ENCODE results near the gene UNC13C.

UNC13C gene

GRCh38 chr15:54575586-54575985, 597.3 kb downstream of the UNC13C start:
- H3K27ac ChIP-seq (ENCODE audit: low read length): no peak overlapping the region
- H3K9me3 ChIP-seq (ENCODE audit: control insufficient read depth, insufficient read depth, low read length): no peaks in the 10 kb centered on the region
- H3K4me1 ChIP-seq (ENCODE audit: control insufficient read depth, insufficient read depth, low read length): no peaks in the 10 kb centered on the region
- H3K36me3 ChIP-seq (ENCODE audit: control insufficient read depth, insufficient read depth, low read length): no peaks in the 10 kb centered on the region
- no peak for DNase-seq (ENCODE audit: low read depth, low spot score)
- WGBS (ENCODE audit: insufficient coverage, insufficient read length): no CpG with 5 or more reads among the region's 1 CpG
- no peaks in the 10 kb centered on the region for H3K27me3 ChIP-seq (ENCODE audit: control insufficient read depth, insufficient read depth, low read length)
- no peak overlapping the region for H3K4me3 ChIP-seq (ENCODE audit: low read length)

- H3K4me1 ChIP-seq (ENCODE audit: control insufficient read depth, insufficient read depth, low read length): no peaks in the 10 kb centered on the region
- H3K36me3 ChIP-seq (ENCODE audit: control insufficient read depth, insufficient read depth, low read length): no peaks in the 10 kb centered on the region
- no peaks in the 10 kb centered on the region for H3K9me3 ChIP-seq (ENCODE audit: control insufficient read depth, insufficient read depth, low read length)
- no peak for DNase-seq (ENCODE audit: low read depth, low spot score)
- WGBS (ENCODE audit: insufficient coverage, insufficient read length): no CpG with 5 or more reads among the region's 4 CpGs
- H3K27ac ChIP-seq (ENCODE audit: low read length): no peak overlapping the region
- no peak overlapping the region for H3K4me3 ChIP-seq (ENCODE audit: low read length)
- no peaks in the 10 kb centered on the region for H3K27me3 ChIP-seq (ENCODE audit: control insufficient read depth, insufficient read depth, low read length)
These were observed 598.2 kb downstream of the UNC13C start for GRCh38 chr15:54576298-54576935.

- H3K9me3 ChIP-seq (ENCODE audit: control insufficient read depth, insufficient read depth, low read length): no peaks in the 10 kb centered on the region
- WGBS (ENCODE audit: insufficient coverage, insufficient read length): no CpG with 5 or more reads among the region's 4 CpGs
- DNase-seq (ENCODE audit: low read depth, low spot score): no peak
These were observed 599.4 kb downstream of the UNC13C start for GRCh38 chr15:54577476-54578250.

GRCh38 chr15:54579855-54580254, 601.6 kb downstream of the UNC13C start:
- Histone ChIP-seq H3K9me3 (ENCODE audit: control insufficient read depth, insufficient read depth, low read length) (no peaks in the 10 kb centered on the region), H3K27ac (ENCODE audit: low read length) (no peak overlapping the region), H3K27me3 (ENCODE audit: control insufficient read depth, insufficient read depth, low read length) (no peaks in the 10 kb centered on the region), H3K36me3 (ENCODE audit: control insufficient read depth, insufficient read depth, low read length) (no peaks in the 10 kb centered on the region), H3K4me3 (ENCODE audit: low read length) (no peak overlapping the region), H3K4me1 (ENCODE audit: control insufficient read depth, insufficient read depth, low read length) (no peaks in the 10 kb centered on the region)
- no peak for DNase-seq (ENCODE audit: low read depth, low spot score)
- WGBS (ENCODE audit: insufficient coverage, insufficient read length): no CpG with 5 or more reads among the region's 6 CpGs

More at GRCh38 chr15:54577476-54578250, 599.4 kb downstream of the UNC13C start:
- Histone ChIP-seq H3K27ac (ENCODE audit: low read length) (no peak overlapping the region), H3K27me3 (ENCODE audit: control insufficient read depth, insufficient read depth, low read length) (no peaks in the 10 kb centered on the region), H3K36me3 (ENCODE audit: control insufficient read depth, insufficient read depth, low read length) (no peaks in the 10 kb centered on the region), H3K4me3 (ENCODE audit: low read length) (no peak overlapping the region), H3K4me1 (ENCODE audit: control insufficient read depth, insufficient read depth, low read length) (no peaks in the 10 kb centered on the region)

GRCh38 chr15:54580643-54581042, 602.4 kb downstream of the UNC13C start:
- DNase-seq (ENCODE audit: low read depth, low spot score): no peak
- no CpG with 5 or more reads among the region's 2 CpGs for WGBS (ENCODE audit: insufficient coverage, insufficient read length)
- no peaks in the 10 kb centered on the region for H3K9me3 ChIP-seq (ENCODE audit: control insufficient read depth, insufficient read depth, low read length)

GRCh38 chr15:54582863-54583643, 604.8 kb downstream of the UNC13C start:
- Histone ChIP-seq H3K9me3 (ENCODE audit: control insufficient read depth, insufficient read depth, low read length) (no peaks in the 10 kb centered on the region), H3K27me3 (ENCODE audit: control insufficient read depth, insufficient read depth, low read length) (no peaks in the 10 kb centered on the region), H3K36me3 (ENCODE audit: control insufficient read depth, insufficient read depth, low read length) (no peaks in the 10 kb centered on the region), H3K4me3 (ENCODE audit: low read length) (no peak overlapping the region), H3K27ac (ENCODE audit: low read length) (no peak overlapping the region), H3K4me1 (ENCODE audit: control insufficient read depth, insufficient read depth, low read length) (no peaks in the 10 kb centered on the region)
- no CpG with 5 or more reads among the region's 7 CpGs for WGBS (ENCODE audit: insufficient coverage, insufficient read length)
- no peak for DNase-seq (ENCODE audit: low read depth, low spot score)

More at GRCh38 chr15:54580643-54581042, 602.4 kb downstream of the UNC13C start:
- Histone ChIP-seq H3K36me3 (ENCODE audit: control insufficient read depth, insufficient read depth, low read length) (no peaks in the 10 kb centered on the region), H3K4me3 (ENCODE audit: low read length) (no peak overlapping the region), H3K27me3 (ENCODE audit: control insufficient read depth, insufficient read depth, low read length) (no peaks in the 10 kb centered on the region), H3K4me1 (ENCODE audit: control insufficient read depth, insufficient read depth, low read length) (no peaks in the 10 kb centered on the region), H3K27ac (ENCODE audit: low read length) (no peak overlapping the region)

GRCh38 chr15:54585063-54585462, 606.8 kb downstream of the UNC13C start:
- no peaks in the 10 kb centered on the region for H3K4me1 ChIP-seq (ENCODE audit: control insufficient read depth, insufficient read depth, low read length)
- H3K27me3 ChIP-seq (ENCODE audit: control insufficient read depth, insufficient read depth, low read length): no peaks in the 10 kb centered on the region
- DNase-seq (ENCODE audit: low read depth, low spot score): no peak
- no peaks in the 10 kb centered on the region for H3K36me3 ChIP-seq (ENCODE audit: control insufficient read depth, insufficient read depth, low read length)
- no peak overlapping the region for H3K27ac ChIP-seq (ENCODE audit: low read length)
- no peak overlapping the region for H3K4me3 ChIP-seq (ENCODE audit: low read length)
- no peaks in the 10 kb centered on the region for H3K9me3 ChIP-seq (ENCODE audit: control insufficient read depth, insufficient read depth, low read length)
- WGBS (ENCODE audit: insufficient coverage, insufficient read length): no CpG with 5 or more reads among the region's 3 CpGs

GRCh38 chr15:54594115-54594514, 615.9 kb downstream of the UNC13C start:
- Histone ChIP-seq H3K27ac (ENCODE audit: low read length) (no peak overlapping the region), H3K4me3 (ENCODE audit: low read length) (no peak overlapping the region), H3K36me3 (ENCODE audit: control insufficient read depth, insufficient read depth, low read length) (no peaks in the 10 kb centered on the region), H3K4me1 (ENCODE audit: control insufficient read depth, insufficient read depth, low read length) (no peaks in the 10 kb centered on the region), H3K27me3 (ENCODE audit: control insufficient read depth, insufficient read depth, low read length) (no peaks in the 10 kb centered on the region), H3K9me3 (ENCODE audit: control insufficient read depth, insufficient read depth, low read length) (no peaks in the 10 kb centered on the region)
- no peak for DNase-seq (ENCODE audit: low read depth, low spot score)
- whole genome bisulfite sequencing (ENCODE audit: insufficient coverage, insufficient read length): no CpG with 5 or more reads among the region's 4 CpGs

- WGBS (ENCODE audit: insufficient coverage, insufficient read length): no CpG with 5 or more reads among the region's 3 CpGs
- H3K4me3 ChIP-seq (ENCODE audit: low read length): no peak overlapping the region
- H3K9me3 ChIP-seq (ENCODE audit: control insufficient read depth, insufficient read depth, low read length): no peaks in the 10 kb centered on the region
- no peak overlapping the region for H3K27ac ChIP-seq (ENCODE audit: low read length)
- no peaks in the 10 kb centered on the region for H3K36me3 ChIP-seq (ENCODE audit: control insufficient read depth, insufficient read depth, low read length)
- no peak for DNase-seq (ENCODE audit: low read depth, low spot score)
- no peaks in the 10 kb centered on the region for H3K4me1 ChIP-seq (ENCODE audit: control insufficient read depth, insufficient read depth, low read length)
- no peaks in the 10 kb centered on the region for H3K27me3 ChIP-seq (ENCODE audit: control insufficient read depth, insufficient read depth, low read length)
These were observed 621.1 kb downstream of the UNC13C start for GRCh38 chr15:54599386-54599785.

- DNase-seq (ENCODE audit: low read depth, low spot score): no peak
- no peak overlapping the region for H3K27ac ChIP-seq (ENCODE audit: low read length)
- no peaks in the 10 kb centered on the region for H3K36me3 ChIP-seq (ENCODE audit: control insufficient read depth, insufficient read depth, low read length)
- H3K9me3 ChIP-seq (ENCODE audit: control insufficient read depth, insufficient read depth, low read length): no peaks in the 10 kb centered on the region
- no peak overlapping the region for H3K4me3 ChIP-seq (ENCODE audit: low read length)
- no peaks in the 10 kb centered on the region for H3K27me3 ChIP-seq (ENCODE audit: control insufficient read depth, insufficient read depth, low read length)
- H3K4me1 ChIP-seq (ENCODE audit: control insufficient read depth, insufficient read depth, low read length): no peaks in the 10 kb centered on the region
- whole genome bisulfite sequencing (ENCODE audit: insufficient coverage, insufficient read length): no CpG with 5 or more reads among the region's 2 CpGs
These were observed 626.8 kb downstream of the UNC13C start for GRCh38 chr15:54605043-54605442.

All from iPS DF 6.9 (cell line).